ENCODE results near the gene ZNF740. TPM values are rescaled to one million over a fixed set of nuclear protein-coding genes. Genes with fewer than 3 reads are reported as not detected.

The ZNF740 gene
- polyA plus RNA-seq, 1 donor from 2014 or later = 24.3 TPM

- H3K27me3 ChIP-seq (ENCODE audit: insufficient read depth, low read depth, low read length) = peaks cover 21% of the 10 kb centered on the region
- H3K4me2 ChIP-seq (ENCODE audit: low read length) = no peak overlapping the region
- TF ChIP-seq CTCF (IDR thresholded peaks at IDR 0.05; ENCODE audit: poor library complexity, severe bottlenecking) = no peak
- no peak for TF ChIP-seq EZH2 (IDR thresholded peaks at IDR 0.05; ENCODE audit: borderline replicate concordance, insufficient read depth, low read length, poor library complexity, severe bottlenecking)
- no peak for TF ChIP-seq MXI1 (conservative IDR thresholded peaks at IDR 0.05; ENCODE audit: poor library complexity, severe bottlenecking)
- TF ChIP-seq RAD21 (conservative IDR thresholded peaks at IDR 0.05) = no peak
- TF ChIP-seq SMC3 (conservative IDR thresholded peaks at IDR 0.05; ENCODE audit: poor library complexity) = no peak
- TF ChIP-seq POLR2AphosphoS5 (IDR thresholded peaks at IDR 0.05) = no peak
- no peak for TF ChIP-seq REST (IDR thresholded peaks at IDR 0.05; ENCODE audit: borderline replicate concordance)
- no peak for TF ChIP-seq EP300 (conservative IDR thresholded peaks at IDR 0.05; ENCODE audit: poor library complexity, severe bottlenecking)
- TF ChIP-seq TAF1 (IDR thresholded peaks at IDR 0.05; ENCODE audit: low read depth) = no peak
- no peaks in the 10 kb centered on the region for H3K36me3 ChIP-seq (ENCODE audit: insufficient read depth, low read length)
- H3K79me2 ChIP-seq (replicated peaks; ENCODE audit: insufficient read depth, low read length) = no peaks in the 10 kb centered on the region
- H3K4me3 ChIP-seq (ENCODE audit: low read length) = no peak overlapping the region
- H4K20me1 ChIP-seq (ENCODE audit: insufficient read depth) = no peaks in the 10 kb centered on the region
- H3K27ac ChIP-seq (ENCODE audit: low read length) = no peak overlapping the region
- no peaks in the 10 kb centered on the region for H3K9me2 ChIP-seq (ENCODE audit: insufficient read depth, low read length)
- no peak overlapping the region for H3K9ac ChIP-seq (ENCODE audit: low read length)
- H2AFZ ChIP-seq (ENCODE audit: low read depth, low read length) = no peak overlapping the region
- H3F3A ChIP-seq (ENCODE audit: insufficient read depth, low read length, poor library complexity, severe bottlenecking) = no peaks in the 10 kb centered on the region
- H3K9me3 ChIP-seq (ENCODE audit: low read length) = no peaks in the 10 kb centered on the region
Observed at GRCh38 chr12:53231671-53231920, 51.1 kb downstream of the ZNF740 start.

- H4K20me1 ChIP-seq (ENCODE audit: insufficient read depth) = no peaks in the 10 kb centered on the region
- no peaks in the 10 kb centered on the region for H3K9me2 ChIP-seq (ENCODE audit: insufficient read depth, low read length)
- H3K9ac ChIP-seq (ENCODE audit: low read length) = no peak within 1 kb of the TSS
- TF ChIP-seq TAF1 (IDR thresholded peaks at IDR 0.05; ENCODE audit: low read depth) = no peak
- no peak for TF ChIP-seq EZH2 (IDR thresholded peaks at IDR 0.05; ENCODE audit: borderline replicate concordance, insufficient read depth, low read length, poor library complexity, severe bottlenecking)
- TF ChIP-seq REST (IDR thresholded peaks at IDR 0.05; ENCODE audit: borderline replicate concordance) = no peak
- TF ChIP-seq EP300 (conservative IDR thresholded peaks at IDR 0.05; ENCODE audit: poor library complexity, severe bottlenecking) = no peak
- no peak for TF ChIP-seq RAD21 (conservative IDR thresholded peaks at IDR 0.05)
- TF ChIP-seq POLR2AphosphoS5 (IDR thresholded peaks at IDR 0.05) = no peak
- TF ChIP-seq MXI1 (conservative IDR thresholded peaks at IDR 0.05; ENCODE audit: poor library complexity, severe bottlenecking) = no peak
- H3K27ac ChIP-seq (ENCODE audit: low read length) = no peak within 1 kb of the TSS
- H3K4me3 ChIP-seq (ENCODE audit: low read length) = no peak within 1 kb of the TSS
- H3K36me3 ChIP-seq (ENCODE audit: insufficient read depth, low read length) = no peaks in the 10 kb centered on the region
- no peak within 1 kb of the TSS for H3K4me2 ChIP-seq (ENCODE audit: low read length)
- peaks cover 21% of the 10 kb centered on the region for H3K27me3 ChIP-seq (ENCODE audit: insufficient read depth, low read depth, low read length)
- no peaks in the 10 kb centered on the region for H3F3A ChIP-seq (ENCODE audit: insufficient read depth, low read length, poor library complexity, severe bottlenecking)
- H3K79me2 ChIP-seq (replicated peaks; ENCODE audit: insufficient read depth, low read length) = no peaks in the 10 kb centered on the region
- no peak within 1 kb of the TSS for H2AFZ ChIP-seq (ENCODE audit: low read depth, low read length)
- H3K9me3 ChIP-seq (ENCODE audit: low read length) = no peaks in the 10 kb centered on the region
Observed at GRCh38 chr12:53231921-53232645, 51.6 kb downstream of the ZNF740 start, which contains the start of gene RARG. Gene RARG (minus strand): TSS chr12:53232209. CDS start chr12:53227545, 4,664 bp downstream.

Measured in neural cell (in vitro differentiated cells).